Measurements from ENCODE around the gene CCDC12.
"Not testable (repeated sequence)": the region's sequence is repeated elsewhere in the genome, so short reads cannot be mapped to it uniquely, and the experiment has no call there.

Gene CCDC12

GRCh38 chr3:46923559-46924350 is 52.8 kb downstream of the CCDC12 start:
- no peak for DNase-seq (ENCODE audit: low read depth in 2 of 2)

DNA sequence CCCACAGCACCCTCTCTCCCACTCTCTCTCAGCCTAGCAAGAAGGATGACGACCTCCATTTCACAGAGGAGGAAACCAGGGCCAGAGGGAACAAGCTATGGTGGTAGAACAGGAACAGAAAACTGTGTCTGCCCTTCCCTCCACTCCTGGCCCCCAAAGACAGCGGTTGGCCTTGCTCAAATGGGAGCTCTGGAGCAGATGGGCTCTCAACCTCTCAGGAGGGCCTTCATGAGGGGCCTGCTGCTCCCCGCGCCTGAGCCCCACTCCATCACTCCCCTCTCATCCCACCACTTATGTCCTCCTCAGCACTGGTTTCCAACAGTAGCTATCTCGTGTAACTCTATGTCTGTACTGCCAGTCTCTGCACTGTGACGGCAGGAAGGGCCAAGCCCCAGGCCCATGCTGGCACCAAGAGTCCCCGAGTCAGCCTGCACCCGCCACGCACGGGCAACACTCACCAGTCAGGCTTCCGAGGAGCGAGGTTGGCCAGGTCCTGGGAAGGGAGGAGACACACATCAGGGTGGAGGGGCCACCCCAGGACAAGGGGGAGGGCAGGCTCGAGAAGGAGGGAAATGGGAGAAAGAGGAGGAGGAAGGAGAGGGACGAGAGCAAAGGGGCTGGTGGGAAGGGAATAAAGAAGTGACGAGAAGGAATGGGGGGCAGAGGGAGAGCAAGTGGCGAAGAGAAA is 53.5 kb downstream of the CCDC12 start:
- no peak for DNase-seq (ENCODE audit: low read depth in 2 of 2)

GRCh38 chr3:46922426-46922825 is 54.1 kb downstream of the CCDC12 start:
- no peak for DNase-seq (ENCODE audit: low read depth in 2 of 2)

DNA sequence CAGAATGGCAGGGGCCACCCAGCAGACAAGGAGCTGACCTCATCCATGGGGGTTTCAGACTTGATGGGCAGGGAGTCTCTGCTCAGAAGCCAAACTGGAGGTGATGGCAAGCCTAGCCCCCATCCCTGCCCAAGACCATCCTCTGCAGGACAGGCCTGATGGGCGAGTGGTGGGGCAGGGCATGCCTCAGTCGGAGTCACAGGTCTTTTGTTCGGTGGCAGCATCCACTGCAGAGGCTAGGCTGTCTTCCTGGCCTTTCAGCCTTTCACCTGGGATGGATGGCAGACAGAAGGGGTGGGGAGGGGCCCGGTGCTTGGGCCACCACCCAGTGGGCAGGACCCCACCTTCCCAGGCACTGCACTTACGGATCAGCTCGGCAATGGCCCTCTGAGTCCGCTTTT is 54.7 kb downstream of the CCDC12 start:
- no peak for DNase-seq (ENCODE audit: low read depth in 2 of 2)

- DNase-seq (ENCODE audit: low read depth in 2 of 2) = no peak
These were observed 55.5 kb downstream of the CCDC12 start for GRCh38 chr3:46921041-46921440.

DNA sequence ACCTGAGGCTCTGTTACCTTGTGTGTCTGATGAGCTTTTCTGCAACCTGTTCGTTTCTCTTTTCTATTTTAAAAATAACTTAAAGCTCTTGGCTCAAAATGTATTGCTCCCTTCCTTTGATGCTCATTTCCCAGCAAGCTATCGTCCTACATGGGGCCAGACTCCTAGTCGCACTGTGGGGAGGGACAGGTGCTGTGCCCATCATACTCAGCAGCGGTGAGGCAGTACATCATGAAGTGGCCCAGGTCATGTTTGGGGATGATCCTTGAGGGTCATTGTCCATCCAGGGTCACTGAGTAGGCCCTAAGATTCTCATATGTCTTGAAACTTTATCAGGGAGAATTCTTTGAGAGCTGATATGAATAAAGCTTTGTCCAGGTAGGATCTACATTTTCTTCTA is 57.9 kb downstream of the CCDC12 start:
- DNase-seq (ENCODE audit: low read depth in 2 of 2) = no peak

DNA sequence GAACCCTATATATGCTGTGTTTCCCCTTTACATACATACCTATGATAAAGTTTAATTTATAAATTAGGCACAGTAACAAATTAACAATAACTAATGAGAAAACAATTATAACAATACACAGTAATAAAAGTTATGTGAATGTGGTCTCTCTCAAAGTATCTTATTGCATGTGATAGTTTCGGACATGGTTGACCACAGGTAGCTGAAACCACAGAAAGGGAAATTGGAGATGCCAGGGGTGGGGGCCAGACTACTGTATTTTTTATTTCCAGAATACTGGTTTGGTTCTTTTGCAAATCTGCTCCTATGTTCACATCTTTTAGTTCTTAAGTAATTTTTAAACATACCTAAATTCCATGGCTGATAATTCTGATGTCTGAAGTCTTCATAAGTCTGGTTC is 58.3 kb downstream of the CCDC12 start:
- no peak for DNase-seq (ENCODE audit: low read depth in 2 of 2)

GRCh38 chr3:46917257-46917656 is 59.3 kb downstream of the CCDC12 start:
- DNase-seq (ENCODE audit: low read depth in 2 of 2) = no peak

DNA sequence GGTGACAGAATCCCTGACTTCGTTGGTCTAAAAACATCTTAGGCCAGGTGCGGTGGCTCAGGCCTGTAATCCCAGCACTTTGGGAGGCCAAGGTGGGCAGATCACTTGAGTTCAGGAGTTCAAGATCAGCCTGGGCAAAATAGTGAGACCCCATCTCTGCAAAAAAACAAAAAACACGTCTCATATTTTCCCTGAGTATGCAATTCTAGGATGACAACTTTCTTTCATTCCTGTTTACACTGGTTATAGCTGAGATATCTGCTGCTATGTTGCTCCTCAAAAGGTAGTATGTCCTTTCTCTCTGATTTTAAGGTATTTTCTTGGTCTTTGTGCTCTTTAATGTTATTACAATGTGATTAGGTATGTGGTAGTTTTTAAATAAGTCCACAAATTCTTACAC is 59.7 kb downstream of the CCDC12 start:
- no peak for DNase-seq (ENCODE audit: low read depth in 2 of 2)

GRCh38 chr3:46916278-46916677 is 60.3 kb downstream of the CCDC12 start:
- no peak for DNase-seq (ENCODE audit: low read depth in 2 of 2)

DNA sequence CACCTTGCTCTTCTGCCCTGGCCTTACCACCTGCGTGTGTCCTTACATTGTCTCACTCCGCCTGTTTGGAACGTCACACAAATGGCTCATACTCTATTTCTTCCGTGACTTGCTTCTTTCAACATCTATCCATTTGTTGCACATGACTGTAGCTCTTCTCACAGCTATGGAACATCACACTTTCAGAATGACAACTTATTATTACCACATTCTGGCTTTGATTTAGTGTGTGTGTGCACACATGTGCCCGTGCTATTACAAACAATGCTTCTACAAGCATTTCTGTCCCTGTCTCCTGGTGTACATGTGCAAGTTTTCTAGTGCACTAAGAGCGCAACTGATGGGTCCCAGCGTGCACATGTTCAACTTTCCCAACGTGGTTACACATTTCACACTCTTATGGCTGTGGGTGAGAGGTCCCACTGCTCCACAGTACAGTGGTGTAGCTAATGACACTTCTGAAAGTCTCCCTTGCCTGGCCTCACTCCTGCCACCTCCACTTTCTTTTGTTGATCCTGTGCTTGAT is 61.2 kb downstream of the CCDC12 start:
- no peak for DNase-seq (ENCODE audit: low read depth in 2 of 2)

DNA sequence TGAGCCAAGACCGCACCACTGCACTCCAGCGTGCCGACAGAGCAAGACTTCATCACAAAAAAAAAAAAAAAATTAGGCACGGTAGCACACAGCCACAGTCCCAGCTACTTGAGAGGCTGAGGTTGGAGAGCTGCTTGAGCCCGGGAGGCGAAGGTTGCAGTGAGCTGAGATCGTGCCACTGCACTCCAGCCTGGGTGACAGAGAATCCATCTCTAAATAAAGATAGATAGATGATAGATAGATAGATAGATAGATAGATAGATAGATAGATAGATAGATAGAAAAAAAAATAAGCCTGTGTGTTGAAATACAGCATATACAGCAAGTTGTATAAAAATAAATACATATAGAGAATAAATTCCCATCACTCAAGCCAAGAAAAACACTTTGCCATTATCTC is 61.7 kb downstream of the CCDC12 start:
- no peak for DNase-seq (ENCODE audit: low read depth in 2 of 2)

- peak in 1 of 2 experiments; percentile 29 for DNase-seq (ENCODE audit: low read depth in 2 of 2)
These were observed 62.9 kb downstream of the CCDC12 start for GRCh38 chr3:46913644-46914043.

GRCh38 chr3:46912986-46913385 is 63.6 kb downstream of the CCDC12 start:
- no peak for DNase-seq (ENCODE audit: low read depth in 2 of 2)

GRCh38 chr3:46910914-46911313 is 65.6 kb downstream of the CCDC12 start:
- not testable (repeated sequence) for DNase-seq (ENCODE audit: low read depth in 2 of 2)

DNA sequence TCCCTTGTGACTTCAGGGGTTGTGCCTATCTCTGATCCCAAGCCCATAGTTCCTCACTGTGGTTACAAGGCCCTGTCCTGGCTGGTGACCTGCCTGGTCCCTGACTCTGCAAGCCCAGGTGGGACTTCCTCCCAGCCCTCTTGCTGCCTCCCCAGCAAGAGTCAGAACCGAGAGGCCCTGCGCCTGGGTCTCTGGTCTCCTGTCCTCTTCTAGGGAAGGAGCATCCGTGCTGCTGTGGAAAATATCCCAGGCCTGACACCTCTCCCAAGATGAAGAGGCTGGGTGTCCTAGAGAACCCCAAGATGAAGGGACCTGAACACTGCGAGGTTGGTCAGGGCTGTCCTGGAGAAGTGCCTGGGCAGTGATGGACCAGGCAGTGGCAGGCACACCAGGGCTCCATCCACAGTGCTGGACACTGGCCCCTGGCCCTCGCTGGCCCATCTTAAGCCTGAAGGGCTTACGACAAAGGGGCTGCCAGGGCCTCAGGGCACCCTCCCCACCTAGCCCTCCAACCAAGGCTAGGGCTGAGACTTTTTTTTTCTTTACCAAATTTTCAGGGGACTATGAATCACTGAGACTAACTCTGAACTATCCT is 66.3 kb downstream of the CCDC12 start:
- DNase-seq (ENCODE audit: low read depth in 2 of 2) = no peak

DNA sequence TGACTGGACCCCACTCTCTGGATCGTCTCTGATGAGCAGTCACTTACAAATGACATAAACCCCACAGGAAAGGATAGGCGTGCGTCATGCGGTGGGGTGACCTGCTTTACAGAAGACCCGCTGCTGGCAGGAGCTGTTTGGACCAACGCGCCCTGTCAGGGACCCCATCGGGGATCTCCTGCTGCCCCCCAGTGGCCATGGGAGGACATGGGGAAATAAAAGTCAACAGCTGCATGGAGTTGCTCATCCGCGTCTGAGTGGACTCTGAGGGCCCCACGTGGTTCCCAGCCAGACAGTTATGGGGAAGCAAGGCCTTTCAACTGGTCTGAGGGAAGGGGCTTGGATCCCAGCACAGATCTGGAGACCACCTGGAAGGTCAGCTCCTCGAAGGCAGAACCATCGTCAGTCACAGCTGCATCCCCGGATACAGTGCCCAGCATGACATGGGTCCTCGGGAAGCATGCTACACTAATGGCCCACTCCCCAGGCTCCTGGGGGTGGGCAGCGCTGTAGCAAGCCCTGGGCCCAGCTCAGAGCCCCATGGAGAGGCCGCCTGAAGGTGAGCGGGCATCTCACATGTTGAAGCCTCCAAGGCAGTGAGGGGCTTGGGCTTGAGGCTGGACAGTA is 66.9 kb downstream of the CCDC12 start:
- DNase-seq (ENCODE audit: low read depth in 2 of 2) = peak; percentile 58

- no peak for DNase-seq (ENCODE audit: low read depth in 2 of 2)
These were observed 67.5 kb downstream of the CCDC12 start for GRCh38 chr3:46908986-46909534.

GRCh38 chr3:46908294-46908985 is 68.1 kb downstream of the CCDC12 start:
- DNase-seq (ENCODE audit: low read depth in 2 of 2) = peak in 1 of 2 experiments; percentile 31

DNA sequence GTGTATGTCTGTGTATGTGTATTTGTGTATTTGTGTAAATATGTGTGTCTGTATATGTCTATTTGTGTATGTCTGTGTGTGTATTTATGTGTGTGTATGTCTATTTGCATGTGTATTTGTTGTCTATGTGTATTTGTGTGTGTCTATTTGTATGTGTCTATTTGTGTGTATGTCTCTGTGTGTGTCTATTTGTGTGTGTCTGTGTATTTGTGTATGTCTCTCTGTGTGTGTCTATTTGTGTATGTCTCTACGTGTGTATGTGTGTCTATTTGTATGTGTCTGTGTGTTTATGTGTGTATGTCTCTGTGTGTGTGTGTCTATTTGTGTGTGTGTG is 68.6 kb downstream of the CCDC12 start:
- DNase-seq (ENCODE audit: low read depth in 2 of 2) = no peak

GRCh38 chr3:46907271-46907670 is 69.3 kb downstream of the CCDC12 start:
- no peak for DNase-seq (ENCODE audit: low read depth in 2 of 2)

All from fibroblast of skin of left biceps (primary cell).